HG03521 (cell line): ENCODE data around the gene PEPD.

Source experiments
- ATAC-seq: cut with Tn5 transposase; IDR thresholded peaks from one replicate; pipeline ENCODE4 v1.9.1; 2021; ENCODE audit warnings: mild to moderate bottlenecking, moderate library complexity; ENCODE audit not compliant: unreplicated experiment

The PEPD gene

DNA sequence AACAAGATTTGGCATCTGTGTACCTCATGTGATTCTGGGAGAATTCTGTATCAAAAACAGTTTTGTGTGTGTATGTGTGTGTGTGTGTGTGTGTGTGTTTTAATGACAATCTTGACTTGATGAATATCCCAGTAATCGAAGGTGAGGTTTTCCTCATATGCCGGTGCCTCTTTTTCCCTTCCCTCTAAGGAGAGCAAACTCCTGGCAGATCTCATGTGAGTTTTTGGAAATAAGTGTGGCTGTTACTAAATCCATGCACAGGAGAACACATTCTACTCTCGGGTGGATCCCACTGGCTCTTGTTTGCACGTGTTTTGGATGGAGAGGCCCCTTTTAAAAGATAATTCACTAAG lies 177.0 kb downstream of the PEPD start:
- no peak for ATAC-seq

DNA sequence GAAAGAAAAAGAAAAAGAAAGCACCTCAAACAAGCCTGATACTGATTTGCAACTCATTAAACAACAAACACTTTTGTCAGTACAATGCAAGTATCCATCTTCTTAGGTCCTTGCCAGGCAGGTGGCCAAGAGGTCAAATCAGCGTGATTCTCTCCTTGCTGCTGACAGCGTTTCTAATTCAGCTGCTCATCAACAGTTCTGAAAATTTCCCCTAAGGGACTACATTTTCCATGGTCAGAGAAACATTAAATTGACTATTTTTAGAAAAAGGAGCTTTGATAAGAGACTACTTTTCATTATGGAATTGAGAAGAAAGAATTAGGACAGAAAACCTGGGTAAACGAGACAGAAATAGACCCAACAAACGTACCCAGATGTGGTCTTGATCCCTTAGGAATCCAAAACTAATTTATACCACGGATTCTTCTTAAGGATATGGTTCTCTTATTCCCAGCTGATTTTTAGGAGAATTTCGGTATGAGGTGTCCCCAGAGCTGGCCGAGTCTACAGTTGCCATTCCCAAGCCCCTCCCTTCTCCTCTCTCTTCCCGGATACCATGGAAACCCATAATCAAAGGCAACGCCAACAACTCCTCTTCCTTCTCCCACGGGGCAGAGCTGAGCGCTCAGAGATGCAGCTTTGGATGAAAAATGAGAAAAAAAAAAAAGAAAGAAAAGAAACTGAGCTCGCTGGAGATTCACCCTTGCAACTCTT lies 177.6 kb downstream of the PEPD start:
- ATAC-seq: no peak

DNA sequence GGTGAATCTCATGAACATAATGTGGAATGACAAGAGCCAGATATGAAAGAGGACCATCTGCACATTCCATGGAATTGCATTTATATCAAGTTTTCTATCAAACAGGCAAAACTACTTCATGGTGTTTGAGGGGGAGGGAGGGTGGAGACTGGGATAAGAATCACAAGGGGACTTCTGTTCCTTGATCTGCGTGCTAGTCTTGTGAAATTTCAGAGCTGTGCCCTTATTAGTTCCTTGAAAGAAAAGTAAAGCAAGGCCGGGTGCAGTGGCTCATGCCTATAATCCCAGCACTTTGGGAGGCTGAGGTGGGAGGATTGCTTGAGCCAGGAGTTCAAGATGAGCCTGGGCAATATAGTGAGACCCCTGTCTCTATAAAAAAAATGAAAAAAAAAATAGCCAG lies 178.3 kb downstream of the PEPD start:
- no peak for ATAC-seq

DNA sequence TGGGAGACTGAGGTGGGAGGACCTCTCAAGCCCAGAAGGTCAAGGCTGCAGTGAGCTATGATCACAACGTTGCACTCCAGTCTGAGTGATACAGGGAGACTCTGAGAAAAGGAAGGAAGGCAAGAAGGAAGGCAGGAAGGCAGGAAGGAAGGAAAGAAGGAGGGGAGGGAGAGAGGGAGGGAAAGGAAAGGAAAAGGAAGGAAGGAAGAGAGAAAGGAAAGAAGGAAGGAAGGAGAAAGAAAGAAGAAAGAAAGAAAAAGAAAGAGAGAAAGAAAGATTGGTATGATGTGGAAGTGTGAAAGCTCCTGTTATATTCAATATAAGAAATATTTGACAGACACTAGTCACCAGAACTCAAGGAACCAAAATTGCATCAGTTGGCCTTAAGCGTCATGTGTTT lies 180.6 kb downstream of the PEPD start:
- no peak for ATAC-seq

DNA sequence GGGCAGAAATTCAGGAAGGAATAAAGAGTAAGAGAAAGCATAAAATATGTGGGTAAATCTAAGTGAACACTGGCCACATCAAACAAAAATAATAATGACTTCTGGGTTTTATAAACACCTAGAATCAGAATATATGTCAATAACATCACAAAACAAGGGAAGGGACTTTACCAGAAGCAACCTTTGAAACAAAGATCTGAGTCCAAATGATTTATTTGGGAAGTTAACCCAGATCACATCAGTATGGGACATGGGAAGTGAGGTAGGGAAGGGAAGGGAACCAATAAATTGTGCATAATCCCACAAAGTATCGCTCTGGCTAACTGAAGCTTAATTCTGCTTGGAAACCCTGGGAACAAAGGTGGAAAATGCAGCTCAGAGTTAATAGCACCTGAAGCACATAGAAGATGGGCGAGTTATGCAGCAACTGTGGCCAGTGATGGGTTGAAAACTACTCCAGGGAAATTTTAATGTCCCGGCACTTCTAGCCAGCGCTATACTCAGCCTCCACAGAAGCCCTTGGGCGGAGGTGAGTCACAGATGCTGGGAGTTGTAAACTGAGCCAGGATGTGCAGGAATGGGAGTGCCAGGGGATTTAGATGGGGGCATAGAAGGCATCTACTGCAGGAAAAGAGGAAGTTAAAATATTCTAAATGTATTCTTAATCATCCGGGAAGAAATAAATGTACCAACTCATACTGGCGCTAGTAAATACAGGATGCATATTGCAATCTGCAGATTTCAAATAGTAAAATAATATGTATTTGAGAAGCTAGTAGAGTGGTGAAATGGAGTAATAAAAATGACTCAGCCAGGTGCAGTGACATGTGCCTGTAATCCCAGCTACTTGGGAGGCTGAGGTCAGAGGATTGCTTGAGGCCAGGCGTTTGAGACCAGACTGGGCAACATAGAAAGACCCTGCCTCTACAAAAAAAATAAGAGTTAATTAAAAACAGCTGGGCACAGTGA lies 182.3 kb downstream of the PEPD start:
- no peak for ATAC-seq
